IPS-20b (cell line): Measurements from ENCODE around the gene PRSS38.

Experiments used
- H3K27ac ChIP-seq: one replicate; pipeline ENCODE4 v1.5.1; 2013; ENCODE audit warnings: low read length
- H3K27me3 ChIP-seq: 2 replicates; pipeline ENCODE4 v1.6.1; 2013; ENCODE audit warnings: mild to moderate bottlenecking, low read length, inconsistent platforms; ENCODE audit not compliant: insufficient read depth
- H3K36me3 ChIP-seq: 2 replicates; pipeline ENCODE4 v1.6.1; 2013; ENCODE audit warnings: low read depth, mild to moderate bottlenecking, inconsistent platforms, low read length, moderate library complexity; ENCODE audit not compliant: insufficient read depth
- H3K4me1 ChIP-seq: 2 replicates; pipeline ENCODE4 v1.6.1; 2013; ENCODE audit warnings: mild to moderate bottlenecking, control low read depth, inconsistent platforms, low read length, moderate library complexity; ENCODE audit not compliant: insufficient read depth
- H3K4me3 ChIP-seq: 2 replicates; pipeline ENCODE4 v1.5.1; 2013; ENCODE audit warnings: mild to moderate bottlenecking, low read length, inconsistent platforms
- H3K9ac ChIP-seq: 2 replicates; pipeline ENCODE4 v1.6.1; 2013; ENCODE audit warnings: low read depth, mild to moderate bottlenecking, inconsistent platforms, low read length, moderate library complexity
- H3K9me3 ChIP-seq: 2 replicates; pipeline ENCODE4 v1.6.1; 2013; ENCODE audit warnings: mild to moderate bottlenecking, low read depth, low read length, inconsistent platforms; ENCODE audit not compliant: insufficient read depth

Gene PRSS38

DNA sequence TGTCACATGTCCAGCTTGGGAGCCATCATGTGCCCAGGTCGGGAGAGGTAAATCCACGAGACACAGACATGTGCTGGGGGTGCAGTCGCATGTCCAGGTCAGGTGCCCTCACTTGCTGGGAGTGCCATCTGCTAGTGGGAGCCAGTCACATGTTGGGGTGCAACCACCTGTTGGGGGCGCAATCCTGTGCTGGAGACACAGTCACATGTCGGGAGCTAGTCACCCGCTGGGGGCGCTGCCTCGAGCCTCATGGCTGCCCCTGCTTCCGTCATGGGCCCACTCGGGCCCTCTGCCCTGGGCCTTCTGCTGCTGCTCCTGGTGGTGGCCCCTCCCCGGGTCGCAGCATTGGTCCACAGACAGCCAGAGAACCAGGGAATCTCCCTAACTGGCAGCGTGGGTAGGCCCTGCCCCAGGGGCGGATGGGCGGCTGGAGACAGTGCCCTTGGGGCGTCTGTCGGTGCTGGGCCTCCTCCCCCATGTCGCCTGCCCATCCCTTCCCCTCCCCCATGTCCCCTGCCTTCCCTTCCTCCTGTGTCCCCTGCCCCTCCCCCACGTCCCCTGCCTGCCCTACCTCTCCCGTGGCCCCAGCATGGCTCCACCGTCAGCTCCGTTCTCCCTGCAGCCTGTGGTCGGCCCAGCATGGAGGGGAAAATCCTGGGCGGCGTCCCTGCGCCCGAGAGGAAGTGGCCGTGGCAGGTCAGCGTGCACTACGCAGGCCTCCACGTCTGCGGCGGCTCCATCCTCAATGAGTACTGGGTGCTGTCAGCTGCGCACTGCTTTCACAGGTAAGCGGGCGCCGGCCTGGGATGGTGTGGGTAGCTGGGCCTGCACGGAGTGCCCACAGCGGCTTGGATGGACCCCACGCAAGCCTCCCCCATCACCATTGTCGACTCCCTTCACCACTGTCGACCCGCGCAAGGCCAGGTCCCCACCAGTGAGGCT is at the start of gene PRSS38:
Gene PRSS38, plus strand, starts transcription at position 208 of the 942 bp plus-strand sequence. Its CDS starts 42 bp downstream, at position 250.
- Histone ChIP-seq H3K4me1 (no peaks in the 10 kb centered on the region), H3K9ac (no peak within 1 kb of the TSS), H3K9me3 (peaks cover 45% of the 10 kb centered on the region), H3K27ac (no peak within 1 kb of the TSS), H3K27me3 (no peaks in the 10 kb centered on the region), H3K4me3 (no peak within 1 kb of the TSS), H3K36me3 (no peaks in the 10 kb centered on the region)

DNA sequence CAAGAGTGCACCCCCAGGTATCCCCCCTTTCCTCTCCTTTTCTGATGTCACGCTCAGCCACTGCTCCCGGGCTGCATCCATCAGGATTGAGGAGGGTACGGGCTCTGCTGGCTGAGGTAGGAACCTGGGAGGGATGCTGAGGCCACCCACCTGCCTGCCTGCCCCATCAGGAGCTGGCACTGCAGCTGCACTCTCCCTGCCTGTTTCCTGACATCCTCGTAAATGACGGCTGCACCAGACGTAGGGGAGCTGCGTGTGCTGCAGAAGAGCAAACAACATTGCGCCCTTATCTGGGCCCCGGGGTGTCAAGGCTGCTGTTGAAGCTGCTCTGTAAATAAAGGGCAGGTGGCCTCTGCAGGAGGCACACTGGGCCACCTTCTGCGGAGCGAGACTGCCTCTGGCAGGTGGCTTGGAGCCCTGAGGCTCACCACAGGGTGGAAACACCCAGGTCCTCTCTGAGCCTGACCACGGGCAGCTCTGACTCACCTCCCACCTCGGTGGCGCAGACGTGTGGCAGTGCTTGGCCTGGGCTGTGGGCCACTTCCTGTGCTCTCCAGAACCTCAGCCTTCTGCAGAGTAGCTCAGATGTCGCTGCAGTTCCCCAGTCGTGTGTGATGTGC is 49.4 kb upstream of the PRSS38 start:
- Histone ChIP-seq H3K9ac (no peak overlapping the region), H3K9me3 (no peaks in the 10 kb centered on the region), H3K27me3 (no peaks in the 10 kb centered on the region), H3K36me3 (peaks cover 39% of the 10 kb centered on the region), H3K4me1 (no peaks in the 10 kb centered on the region), H3K4me3 (no peak overlapping the region), H3K27ac (no peak overlapping the region)

DNA sequence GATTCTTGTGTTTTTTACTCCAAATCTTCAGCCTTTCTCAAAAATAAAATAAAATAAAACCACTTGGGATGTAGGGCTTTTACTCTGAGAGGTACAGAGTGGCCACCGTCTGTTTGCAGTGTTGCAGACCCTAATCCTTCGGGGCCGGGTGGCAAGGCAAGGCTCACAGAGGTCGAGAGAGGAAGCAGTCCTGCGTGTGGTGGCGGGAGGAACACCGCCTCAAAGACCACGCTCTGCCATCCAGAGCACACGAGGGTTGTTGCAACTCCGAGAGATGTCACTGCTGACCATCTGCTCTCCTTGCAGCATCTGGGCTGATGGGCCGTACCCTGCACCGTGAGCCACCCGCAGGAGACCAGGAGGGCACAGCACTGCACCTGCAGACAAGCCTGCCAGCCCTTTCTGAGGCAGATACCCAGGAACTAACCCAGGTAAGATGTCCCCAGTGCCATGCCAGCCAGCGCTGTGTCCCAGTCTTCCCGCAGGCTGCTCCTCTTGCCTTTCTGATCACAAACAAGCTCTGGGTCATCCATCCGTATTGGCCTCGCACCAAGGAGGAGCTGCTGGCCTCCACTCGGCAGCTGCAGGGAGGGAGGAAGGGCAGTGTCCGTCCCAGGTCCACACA is 48.7 kb upstream of the PRSS38 start:
- Histone ChIP-seq H3K9me3 (no peaks in the 10 kb centered on the region), H3K27me3 (no peaks in the 10 kb centered on the region), H3K27ac (no peak overlapping the region), H3K4me1 (no peaks in the 10 kb centered on the region), H3K9ac (no peak overlapping the region), H3K36me3 (peaks cover 32% of the 10 kb centered on the region), H3K4me3 (no peak overlapping the region)

DNA sequence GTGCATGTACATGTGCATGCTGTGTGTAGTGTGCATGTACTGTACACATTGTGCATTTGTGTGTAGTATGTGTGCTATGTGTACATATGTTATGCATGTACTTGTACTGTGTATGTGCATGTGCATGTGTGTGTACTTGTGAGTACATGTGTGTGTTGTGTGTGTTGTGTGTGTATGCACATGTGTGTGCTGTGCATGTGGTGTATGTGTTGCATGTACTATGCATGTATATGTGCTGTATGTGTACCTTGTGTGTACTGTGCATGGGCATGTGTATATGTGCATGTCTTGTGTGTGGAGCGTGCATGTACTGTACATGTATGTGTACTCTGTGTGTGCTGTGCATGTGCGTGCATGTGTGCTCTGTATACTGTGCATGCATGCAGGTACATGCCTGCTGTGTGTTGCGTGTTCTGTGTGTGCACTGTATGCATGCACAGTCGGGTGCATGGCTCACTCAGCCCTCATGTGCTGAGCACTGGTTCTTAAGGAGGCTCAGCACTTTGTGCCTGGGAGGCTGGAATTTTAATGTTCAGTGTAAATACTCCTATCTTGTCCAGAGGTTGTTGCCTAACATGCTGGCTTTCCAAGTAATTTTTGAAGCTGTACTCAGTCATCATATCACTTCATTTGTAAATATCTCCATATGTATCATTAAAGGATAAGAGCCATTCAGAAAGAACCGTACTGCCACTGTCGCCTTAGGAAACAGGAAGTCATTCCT is 47.9 kb upstream of the PRSS38 start:
- Histone ChIP-seq H3K27me3 (no peaks in the 10 kb centered on the region), H3K36me3 (peaks cover 31% of the 10 kb centered on the region), H3K27ac (no peak overlapping the region), H3K9me3 (no peaks in the 10 kb centered on the region), H3K9ac (no peak overlapping the region), H3K4me3 (no peak overlapping the region), H3K4me1 (no peaks in the 10 kb centered on the region)

DNA sequence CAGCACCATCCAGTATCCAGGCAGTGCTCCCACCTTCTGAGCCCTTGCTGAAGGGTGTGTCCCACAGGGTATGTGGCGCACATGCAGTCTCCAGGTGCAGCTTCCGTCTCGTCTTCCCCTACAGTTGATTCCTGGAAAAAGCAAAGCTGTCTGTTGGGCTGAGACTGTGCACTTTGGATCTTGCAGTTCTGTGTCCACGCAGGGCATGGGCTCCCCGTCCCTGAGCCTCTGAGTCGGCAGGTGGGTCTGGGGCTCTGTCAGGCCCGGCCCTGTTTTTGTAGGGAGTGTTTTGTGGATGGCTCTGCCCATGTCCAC is 47.4 kb upstream of the PRSS38 start:
- Histone ChIP-seq H3K9ac (no peak overlapping the region), H3K27ac (no peak overlapping the region), H3K4me1 (no peaks in the 10 kb centered on the region), H3K36me3 (peaks cover 31% of the 10 kb centered on the region), H3K9me3 (no peaks in the 10 kb centered on the region), H3K27me3 (no peaks in the 10 kb centered on the region), H3K4me3 (no peak overlapping the region)

DNA sequence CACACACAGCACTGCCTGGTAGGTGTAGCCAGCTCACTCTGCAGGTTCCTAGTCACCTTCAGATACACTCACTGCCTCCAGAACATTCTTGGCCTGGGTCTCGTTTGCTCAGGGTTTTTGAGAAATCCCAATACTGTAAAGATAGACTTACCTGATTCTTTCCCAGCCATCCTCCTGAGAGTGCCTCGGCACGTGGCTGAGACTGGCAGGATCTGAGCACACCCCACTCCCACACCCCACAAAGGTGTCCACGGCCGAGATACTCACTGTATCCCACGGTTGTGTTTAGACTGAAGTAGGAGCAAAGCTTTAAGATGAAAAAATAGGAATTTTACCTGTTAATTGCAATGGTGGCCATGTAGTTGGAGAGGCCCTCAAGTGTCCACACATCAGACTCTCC is 46.8 kb upstream of the PRSS38 start:
- Histone ChIP-seq H3K9ac (no peak overlapping the region), H3K27ac (no peak overlapping the region), H3K27me3 (no peaks in the 10 kb centered on the region), H3K9me3 (no peaks in the 10 kb centered on the region), H3K36me3 (peaks cover 31% of the 10 kb centered on the region), H3K4me1 (no peaks in the 10 kb centered on the region), H3K4me3 (no peak overlapping the region)

DNA sequence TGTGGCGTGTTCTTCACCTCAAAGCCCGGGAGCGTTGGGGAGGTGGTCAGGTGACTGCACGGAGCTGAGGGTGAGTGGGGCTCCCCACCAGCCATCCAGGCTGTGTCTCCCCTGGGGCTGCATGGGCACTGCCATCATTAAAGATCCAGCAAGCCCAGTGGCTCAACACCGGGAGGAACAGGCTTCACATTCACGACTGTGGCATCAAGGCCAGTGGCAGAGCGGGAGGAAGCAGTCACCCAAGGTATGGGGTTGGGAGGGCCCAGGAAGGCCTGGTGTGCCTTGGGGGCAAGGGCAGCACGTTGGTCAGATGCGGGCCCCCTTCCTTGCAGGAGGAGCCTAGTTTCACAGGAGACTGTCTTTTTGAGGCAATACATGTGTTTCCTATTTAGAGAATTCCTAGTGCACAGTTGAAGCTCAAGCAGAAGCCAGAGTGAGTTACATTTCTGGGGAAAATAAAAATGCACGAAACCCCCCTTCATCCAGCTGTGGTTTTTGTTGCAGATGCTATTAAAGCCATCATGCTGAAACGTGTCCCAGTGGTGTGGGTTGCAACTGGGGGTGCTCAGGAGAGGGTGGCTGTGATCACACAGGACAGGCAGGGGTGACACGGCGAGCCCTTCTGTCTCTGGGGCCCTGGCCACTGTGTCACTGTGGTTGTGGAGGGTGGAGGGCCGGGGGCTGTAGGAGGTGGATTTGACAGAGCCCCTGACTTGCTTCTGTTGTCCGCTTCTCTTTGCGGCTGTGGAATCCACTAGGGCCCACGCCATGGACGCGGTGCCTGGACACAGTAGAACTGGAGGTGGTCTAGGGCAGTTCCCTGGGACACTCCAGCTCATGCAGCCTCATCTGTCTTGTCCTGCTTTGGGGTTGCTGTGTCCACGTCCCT is 46.2 kb upstream of the PRSS38 start:
- H3K27ac ChIP-seq, result no peak overlapping the region
- no peaks in the 10 kb centered on the region for H3K4me1 ChIP-seq
- H3K36me3 ChIP-seq, result peaks cover 31% of the 10 kb centered on the region
- no peak overlapping the region for H3K4me3 ChIP-seq
- H3K9ac ChIP-seq, result no peak overlapping the region
- no peaks in the 10 kb centered on the region for H3K9me3 ChIP-seq
- no peaks in the 10 kb centered on the region for H3K27me3 ChIP-seq

DNA sequence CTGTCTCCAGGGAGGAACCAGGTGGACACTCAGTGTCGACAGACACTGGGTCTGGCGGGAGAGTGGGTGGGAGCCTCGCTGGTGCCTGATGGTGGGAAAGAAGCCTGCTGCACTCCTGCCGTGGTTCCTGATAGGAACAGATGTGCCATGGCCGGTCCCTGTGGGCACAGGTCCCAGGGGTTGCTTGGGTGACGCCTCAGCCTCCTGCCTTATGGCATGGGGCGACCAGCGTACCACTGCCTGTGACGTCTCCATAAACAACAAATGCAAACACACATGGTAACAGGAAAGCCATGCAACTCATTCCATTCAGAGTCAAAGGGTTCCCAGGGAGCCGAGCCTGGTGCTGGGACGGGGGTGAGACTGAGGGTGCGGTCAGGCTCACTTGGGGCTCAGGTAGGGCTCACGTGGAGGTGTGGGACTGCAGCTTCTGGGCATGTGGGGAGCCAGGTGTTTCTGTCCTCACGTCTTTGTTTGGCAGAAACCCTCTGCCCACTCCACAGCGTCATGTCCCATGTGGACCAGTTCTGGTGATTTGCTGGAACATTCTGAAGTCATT is 45.5 kb upstream of the PRSS38 start:
- H3K27me3 ChIP-seq, result no peaks in the 10 kb centered on the region
- H3K4me3 ChIP-seq, result no peak overlapping the region
- no peaks in the 10 kb centered on the region for H3K9me3 ChIP-seq
- peaks cover 31% of the 10 kb centered on the region for H3K36me3 ChIP-seq
- no peak overlapping the region for H3K27ac ChIP-seq
- H3K9ac ChIP-seq, result no peak overlapping the region
- H3K4me1 ChIP-seq, result no peaks in the 10 kb centered on the region

DNA sequence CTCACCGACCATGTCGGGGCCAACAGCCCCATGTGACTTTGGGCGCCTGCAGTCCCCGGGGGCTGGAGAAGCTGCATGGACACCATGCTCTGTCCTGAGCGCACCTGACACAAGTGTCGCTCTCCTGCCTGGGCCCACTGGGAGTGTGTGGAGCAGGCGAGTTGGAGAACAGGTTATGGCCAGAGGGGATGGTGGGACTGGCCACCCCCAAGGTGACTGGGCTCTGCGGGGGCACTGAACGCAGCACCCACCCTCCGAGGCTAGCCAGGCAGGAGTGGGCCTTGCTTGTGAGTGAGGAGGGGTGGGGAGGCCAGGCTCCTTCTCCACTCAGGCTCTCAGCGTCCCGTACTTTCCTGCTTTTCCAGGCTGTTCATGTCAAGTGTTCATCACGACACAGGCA is 44.7 kb upstream of the PRSS38 start:
- Histone ChIP-seq H3K27ac (no peak overlapping the region), H3K4me1 (no peaks in the 10 kb centered on the region), H3K4me3 (no peak overlapping the region), H3K36me3 (peaks cover 39% of the 10 kb centered on the region), H3K9ac (no peak overlapping the region), H3K9me3 (no peaks in the 10 kb centered on the region), H3K27me3 (no peaks in the 10 kb centered on the region)

DNA sequence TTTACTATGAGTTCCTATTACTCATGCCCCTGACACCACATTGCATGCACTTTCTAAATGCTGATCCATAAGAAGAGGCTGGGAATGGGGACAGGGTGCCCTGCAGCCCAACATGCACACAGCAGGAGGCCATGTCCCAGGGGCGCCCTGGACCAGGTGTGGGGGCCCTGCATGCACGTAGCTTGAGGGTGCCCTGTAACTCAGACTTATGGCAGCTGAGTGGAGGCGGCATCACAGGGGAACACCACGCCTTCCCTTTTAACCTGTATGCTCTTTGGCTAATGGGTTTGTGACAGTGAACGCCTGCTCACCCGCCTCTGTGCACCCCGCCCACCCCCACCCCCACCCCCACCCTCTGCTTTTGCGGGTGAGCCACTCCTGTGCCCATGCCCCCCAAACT is 44.1 kb upstream of the PRSS38 start:
- Histone ChIP-seq H3K4me1 (no peaks in the 10 kb centered on the region), H3K9me3 (no peaks in the 10 kb centered on the region), H3K9ac (no peak overlapping the region), H3K27ac (no peak overlapping the region), H3K27me3 (no peaks in the 10 kb centered on the region), H3K36me3 (peaks cover 44% of the 10 kb centered on the region), H3K4me3 (no peak overlapping the region)
